Neural cell (in vitro differentiated cells): ENCODE data around the gene C19orf73. TPM values are rescaled to one million over a fixed set of nuclear protein-coding genes. Genes with fewer than 3 reads are reported as not detected.

Experiments
- H2AFZ ChIP-seq: fragments of 200-600, 300-800 bp; sonication (generic), shearing (Covaris generic); 2 replicates; pipeline ENCODE4 v1.6.0; 2014; ENCODE audit warnings: low read depth, mild to moderate bottlenecking, antibody characterized with exemption, low read length, moderate library complexity
- H3F3A ChIP-seq: fragments of 200-600 bp; shearing (Covaris generic); 2 replicates; pipeline ENCODE4 v1.6.1; 2016; ENCODE audit warnings: mild to moderate bottlenecking, moderate library complexity, mixed read lengths, antibody characterized with exemption, low read length; ENCODE audit not compliant: insufficient read depth, poor library complexity, severe bottlenecking
- H3K27ac ChIP-seq: fragments of 200-600, 300-800 bp; sonication (generic), shearing (Covaris generic); 2 replicates; pipeline ENCODE4 v1.5.1; 2014; ENCODE audit warnings: mild to moderate bottlenecking, low read length, moderate library complexity
- H3K27me3 ChIP-seq: fragments of 300-800, 200-600 bp; sonication (generic), shearing (Covaris generic); 2 replicates; pipeline ENCODE4 v1.6.0; 2014; ENCODE audit warnings: mild to moderate bottlenecking, low read depth, low read length, moderate library complexity; ENCODE audit not compliant: insufficient read depth
- H3K36me3 ChIP-seq: fragments of 300-800, 200-600 bp; sonication (generic), shearing (Covaris generic); 2 replicates; pipeline ENCODE4 v1.5.1; 2014; ENCODE audit warnings: mild to moderate bottlenecking, antibody characterized with exemption, low read length, moderate library complexity; ENCODE audit not compliant: insufficient read depth
- H3K4me2 ChIP-seq: fragments of 300-800, 200-600 bp; sonication (generic), shearing (Covaris generic); 2 replicates; pipeline ENCODE4 v1.6.0; 2014; ENCODE audit warnings: mild to moderate bottlenecking, low read length
- H3K4me3 ChIP-seq: fragments of 300-800, 200-600 bp; sonication (generic), shearing (Covaris generic); 2 replicates; pipeline ENCODE4 v1.5.1; 2014; ENCODE audit warnings: mild to moderate bottlenecking, low read length, moderate library complexity
- H3K79me2 ChIP-seq: fragments of 200-600 bp; shearing (Covaris generic); replicated peaks from 2 replicates; pipeline ENCODE4 v1.6.0; 2014; ENCODE audit warnings: mild to moderate bottlenecking, low read length, moderate library complexity; ENCODE audit not compliant: insufficient read depth
- H3K9ac ChIP-seq: fragments of 300-800, 200-600 bp; sonication (generic), shearing (Covaris generic); 2 replicates; pipeline ENCODE4 v1.6.1; 2016; ENCODE audit warnings: mild to moderate bottlenecking, low read length, mixed read lengths
- H3K9me2 ChIP-seq: fragments of 200-600 bp; shearing (Covaris generic); 2 replicates; pipeline ENCODE4 v1.6.1; 2016; ENCODE audit warnings: mild to moderate bottlenecking, low read length, mixed read lengths; ENCODE audit not compliant: insufficient read depth
- H3K9me3 ChIP-seq: fragments of 200-600, 300-800 bp; sonication (generic), shearing (Covaris generic); 2 replicates; pipeline ENCODE4 v1.6.1; 2016; ENCODE audit warnings: mild to moderate bottlenecking, mixed run types, low read length, moderate library complexity, mixed read lengths
- H4K20me1 ChIP-seq: fragments of 200-600 bp; shearing (Covaris generic); 2 replicates; pipeline ENCODE4 v1.6.1; 2016; ENCODE audit warnings: mild to moderate bottlenecking, mixed run types; ENCODE audit not compliant: insufficient read depth
- EP300 ChIP-seq: fragments of 450-650 bp; conservative IDR thresholded peaks from 2 replicates; pipeline ENCODE4 v1.6.1; 2014; ENCODE audit warnings: antibody characterized with exemption, mild to moderate bottlenecking, moderate library complexity; ENCODE audit not compliant: poor library complexity, severe bottlenecking
- EZH2 ChIP-seq: fragments of 200-600, 300-800 bp; shearing (Covaris generic), sonication (generic); IDR thresholded peaks from 2 replicates; pipeline ENCODE4 v1.6.1; 2014; ENCODE audit warnings: antibody characterized with exemption, low read length, borderline replicate concordance, mild to moderate bottlenecking; ENCODE audit not compliant: insufficient read depth, poor library complexity, severe bottlenecking
- MXI1 ChIP-seq: fragments of 450-650 bp; conservative IDR thresholded peaks from 2 replicates; pipeline ENCODE4 v1.6.1; 2014; ENCODE audit warnings: antibody characterized with exemption, mild to moderate bottlenecking; ENCODE audit not compliant: poor library complexity, severe bottlenecking
- POLR2AphosphoS5 ChIP-seq: IDR thresholded peaks from 2 replicates; pipeline ENCODE4 v1.6.1; 2012
- RAD21 ChIP-seq: fragments of 450-650 bp; conservative IDR thresholded peaks from 2 replicates; pipeline ENCODE4 v1.6.1; 2014; ENCODE audit warnings: antibody characterized with exemption, mild to moderate bottlenecking, moderate library complexity
- SMC3 ChIP-seq: fragments of 450-650 bp; conservative IDR thresholded peaks from 2 replicates; pipeline ENCODE4 v1.6.1; 2014; ENCODE audit warnings: antibody characterized with exemption, mild to moderate bottlenecking, moderate library complexity; ENCODE audit not compliant: poor library complexity
- TAF1 ChIP-seq: IDR thresholded peaks from 2 replicates; pipeline ENCODE4 v1.6.1; 2012; ENCODE audit warnings: low read depth
- polyA plus RNA-seq: library from polyadenylated mRNA; depleted of rRNA; stranded (reverse); fragments of >200 nt; gene quantifications from 2 replicates; pipeline ENCODE4 v1.2.3, GENCODE V29; 2014
- TF ChIP-seq, protein P1 (sequence below): IDR thresholded peaks from 2 replicates; pipeline ENCODE4 v1.6.1; 2012; ENCODE audit warnings: borderline replicate concordance
- TF ChIP-seq, protein P2 (sequence below): fragments of 450-650 bp; IDR thresholded peaks from 2 replicates; pipeline ENCODE4 v1.5.1; 2014; ENCODE audit warnings: antibody characterized with exemption, mild to moderate bottlenecking, moderate library complexity; ENCODE audit not compliant: poor library complexity, severe bottlenecking

Gene C19orf73
- polyA plus RNA-seq, 1 donor from 2014 or later = 8.4 TPM

- H2AFZ ChIP-seq = no peak overlapping the region
- H3K36me3 ChIP-seq = no peaks in the 10 kb centered on the region
- H3K4me3 ChIP-seq = no peak overlapping the region
- no peaks in the 10 kb centered on the region for H3K9me2 ChIP-seq
- no peak overlapping the region for H3K27ac ChIP-seq
- H3K9ac ChIP-seq = no peak overlapping the region
- no peaks in the 10 kb centered on the region for H4K20me1 ChIP-seq
- no peaks in the 10 kb centered on the region for H3F3A ChIP-seq
- H3K9me3 ChIP-seq = no peaks in the 10 kb centered on the region
- no peaks in the 10 kb centered on the region for H3K79me2 ChIP-seq
- no peaks in the 10 kb centered on the region for H3K27me3 ChIP-seq
- TF ChIP-seq EZH2 (no peak), POLR2AphosphoS5 (no peak), TAF1 (no peak), MXI1 (no peak), RAD21 (no peak), SMC3 (no peak), EP300 (no peak)
- TF ChIP-seq, protein P1, sequence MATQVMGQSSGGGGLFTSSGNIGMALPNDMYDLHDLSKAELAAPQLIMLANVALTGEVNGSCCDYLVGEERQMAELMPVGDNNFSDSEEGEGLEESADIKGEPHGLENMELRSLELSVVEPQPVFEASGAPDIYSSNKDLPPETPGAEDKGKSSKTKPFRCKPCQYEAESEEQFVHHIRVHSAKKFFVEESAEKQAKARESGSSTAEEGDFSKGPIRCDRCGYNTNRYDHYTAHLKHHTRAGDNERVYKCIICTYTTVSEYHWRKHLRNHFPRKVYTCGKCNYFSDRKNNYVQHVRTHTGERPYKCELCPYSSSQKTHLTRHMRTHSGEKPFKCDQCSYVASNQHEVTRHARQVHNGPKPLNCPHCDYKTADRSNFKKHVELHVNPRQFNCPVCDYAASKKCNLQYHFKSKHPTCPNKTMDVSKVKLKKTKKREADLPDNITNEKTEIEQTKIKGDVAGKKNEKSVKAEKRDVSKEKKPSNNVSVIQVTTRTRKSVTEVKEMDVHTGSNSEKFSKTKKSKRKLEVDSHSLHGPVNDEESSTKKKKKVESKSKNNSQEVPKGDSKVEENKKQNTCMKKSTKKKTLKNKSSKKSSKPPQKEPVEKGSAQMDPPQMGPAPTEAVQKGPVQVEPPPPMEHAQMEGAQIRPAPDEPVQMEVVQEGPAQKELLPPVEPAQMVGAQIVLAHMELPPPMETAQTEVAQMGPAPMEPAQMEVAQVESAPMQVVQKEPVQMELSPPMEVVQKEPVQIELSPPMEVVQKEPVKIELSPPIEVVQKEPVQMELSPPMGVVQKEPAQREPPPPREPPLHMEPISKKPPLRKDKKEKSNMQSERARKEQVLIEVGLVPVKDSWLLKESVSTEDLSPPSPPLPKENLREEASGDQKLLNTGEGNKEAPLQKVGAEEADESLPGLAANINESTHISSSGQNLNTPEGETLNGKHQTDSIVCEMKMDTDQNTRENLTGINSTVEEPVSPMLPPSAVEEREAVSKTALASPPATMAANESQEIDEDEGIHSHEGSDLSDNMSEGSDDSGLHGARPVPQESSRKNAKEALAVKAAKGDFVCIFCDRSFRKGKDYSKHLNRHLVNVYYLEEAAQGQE = no peak
- TF ChIP-seq, protein P2, sequence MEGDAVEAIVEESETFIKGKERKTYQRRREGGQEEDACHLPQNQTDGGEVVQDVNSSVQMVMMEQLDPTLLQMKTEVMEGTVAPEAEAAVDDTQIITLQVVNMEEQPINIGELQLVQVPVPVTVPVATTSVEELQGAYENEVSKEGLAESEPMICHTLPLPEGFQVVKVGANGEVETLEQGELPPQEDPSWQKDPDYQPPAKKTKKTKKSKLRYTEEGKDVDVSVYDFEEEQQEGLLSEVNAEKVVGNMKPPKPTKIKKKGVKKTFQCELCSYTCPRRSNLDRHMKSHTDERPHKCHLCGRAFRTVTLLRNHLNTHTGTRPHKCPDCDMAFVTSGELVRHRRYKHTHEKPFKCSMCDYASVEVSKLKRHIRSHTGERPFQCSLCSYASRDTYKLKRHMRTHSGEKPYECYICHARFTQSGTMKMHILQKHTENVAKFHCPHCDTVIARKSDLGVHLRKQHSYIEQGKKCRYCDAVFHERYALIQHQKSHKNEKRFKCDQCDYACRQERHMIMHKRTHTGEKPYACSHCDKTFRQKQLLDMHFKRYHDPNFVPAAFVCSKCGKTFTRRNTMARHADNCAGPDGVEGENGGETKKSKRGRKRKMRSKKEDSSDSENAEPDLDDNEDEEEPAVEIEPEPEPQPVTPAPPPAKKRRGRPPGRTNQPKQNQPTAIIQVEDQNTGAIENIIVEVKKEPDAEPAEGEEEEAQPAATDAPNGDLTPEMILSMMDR = no peak
- no peak overlapping the region for H3K4me2 ChIP-seq
Measured at GRCh38 chr19:49140951-49141350, 22.0 kb upstream of the C19orf73 start.

- Histone ChIP-seq H3K9me3 (no peaks in the 10 kb centered on the region), H4K20me1 (no peaks in the 10 kb centered on the region), H3K36me3 (peaks cover 11% of the 10 kb centered on the region), H3K9ac (no peak overlapping the region), H2AFZ (no peak overlapping the region), H3K27ac (no peak overlapping the region), H3K4me3 (no peak overlapping the region), H3K27me3 (no peaks in the 10 kb centered on the region), H3K4me2 (no peak overlapping the region), H3K79me2 (no peaks in the 10 kb centered on the region), H3K9me2 (no peaks in the 10 kb centered on the region), H3F3A (no peaks in the 10 kb centered on the region)
- TF ChIP-seq, protein P2 = no peak
- TF ChIP-seq TAF1 (no peak), RAD21 (no peak), EZH2 (no peak)
Measured at GRCh38 chr19:49136771-49137171, 17.8 kb upstream of the C19orf73 start.
